ENCODE data around the gene SMIM13.

SMIM13 gene

DNA sequence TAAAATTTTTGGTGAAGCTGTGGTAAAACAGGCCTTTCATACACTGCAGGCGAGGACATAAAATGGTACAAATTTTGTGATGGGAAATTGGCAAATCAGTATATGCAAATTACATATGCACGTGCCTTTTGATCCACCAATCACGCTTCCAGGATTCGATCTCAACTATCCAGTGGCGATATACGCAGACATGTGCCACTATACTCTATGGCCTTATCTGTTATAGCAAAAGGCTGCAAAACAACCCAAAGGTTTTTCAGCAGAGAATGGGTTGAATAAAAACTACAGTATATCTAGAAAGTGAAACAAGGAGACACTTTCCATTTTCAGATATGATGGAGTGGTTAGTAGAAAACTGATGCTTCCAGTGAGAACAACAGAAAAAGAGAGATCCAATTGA lies 59.8 kb downstream of the SMIM13 start:
- no peak for DNase-seq (ENCODE audit: low read depth in 2 of 2)

DNA sequence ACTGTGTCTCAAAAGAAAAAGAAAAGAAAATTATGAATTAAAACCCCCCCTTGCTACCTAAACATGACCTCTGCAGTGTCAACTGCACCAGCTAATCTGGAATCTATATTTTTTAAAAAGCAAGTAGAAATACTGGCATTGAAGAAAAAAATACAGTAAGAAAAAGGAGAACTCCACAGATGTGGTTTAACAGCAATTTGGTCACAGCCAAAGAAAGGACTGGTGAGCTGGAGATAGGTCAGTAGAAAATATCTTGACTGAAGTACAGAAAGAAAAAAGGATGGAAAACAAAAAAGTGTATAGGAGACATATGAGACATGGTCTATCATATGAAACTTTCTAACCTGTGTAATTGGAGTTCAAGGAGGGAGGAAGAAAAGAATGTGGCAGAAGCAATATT lies 62.0 kb downstream of the SMIM13 start:
- no peak for DNase-seq (ENCODE audit: low read depth in 2 of 2)

DNA sequence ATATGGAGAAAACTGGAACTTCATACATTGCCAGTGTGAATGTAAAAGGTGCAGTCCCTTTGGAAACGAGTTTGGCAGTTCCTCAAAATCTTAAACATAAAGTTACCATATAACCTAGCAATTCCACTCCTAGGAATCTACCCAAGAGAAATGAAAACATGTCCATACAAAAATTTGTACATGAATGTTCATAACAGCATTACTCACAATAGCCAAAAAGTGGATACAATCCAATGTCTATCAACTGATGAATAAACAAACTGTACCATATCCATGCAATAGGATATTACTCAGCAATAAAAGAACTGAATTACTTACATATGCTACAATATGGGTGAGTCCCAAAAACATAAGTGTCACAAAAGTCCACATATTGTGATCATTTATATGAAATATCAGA lies 66.6 kb downstream of the SMIM13 start:
- no peak for DNase-seq (ENCODE audit: low read depth in 2 of 2)

DNA sequence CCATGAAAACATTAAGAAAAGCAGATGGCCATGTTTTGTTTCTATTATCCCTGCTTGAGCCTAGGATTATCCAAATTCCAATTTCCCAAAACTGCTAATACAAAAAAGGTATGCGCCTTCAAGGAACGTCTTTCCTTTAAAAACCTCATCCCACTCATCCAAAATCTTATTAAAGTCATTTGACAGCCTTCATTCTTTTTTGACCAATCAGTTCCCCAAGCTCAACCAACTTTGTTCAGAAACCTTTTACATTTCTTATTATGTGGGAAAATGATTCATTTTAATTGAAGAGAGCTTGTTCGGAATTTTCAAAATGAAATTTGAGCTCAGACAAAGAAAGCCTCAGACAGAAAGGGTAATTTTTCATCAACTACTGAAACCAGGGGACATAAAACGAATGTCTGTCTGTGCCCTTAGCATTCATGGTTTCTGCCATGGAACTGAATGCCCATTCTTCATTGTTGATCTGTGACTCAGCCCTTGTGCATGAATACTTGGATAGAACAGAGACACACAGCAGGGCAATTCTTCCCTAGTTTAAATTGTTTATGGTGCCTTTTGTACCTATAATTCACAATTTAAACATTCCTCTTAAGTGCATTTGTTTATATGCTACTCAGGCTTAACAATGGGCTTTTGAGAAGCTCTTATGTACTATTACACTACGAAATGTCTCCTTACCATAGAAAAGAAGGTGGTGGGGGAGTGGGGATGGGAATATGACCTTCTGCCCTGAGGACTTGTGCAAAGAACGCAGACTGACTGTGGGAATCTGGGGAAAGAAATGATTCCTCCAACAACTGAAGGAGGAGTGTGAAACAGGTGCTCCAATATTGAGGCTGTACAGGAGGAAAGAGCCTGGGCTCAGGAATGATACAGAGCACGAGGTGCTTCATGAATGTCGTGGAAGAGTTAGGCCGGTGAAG lies 67.7 kb downstream of the SMIM13 start:
- no peak for DNase-seq (ENCODE audit: low read depth in 2 of 2)

DNA sequence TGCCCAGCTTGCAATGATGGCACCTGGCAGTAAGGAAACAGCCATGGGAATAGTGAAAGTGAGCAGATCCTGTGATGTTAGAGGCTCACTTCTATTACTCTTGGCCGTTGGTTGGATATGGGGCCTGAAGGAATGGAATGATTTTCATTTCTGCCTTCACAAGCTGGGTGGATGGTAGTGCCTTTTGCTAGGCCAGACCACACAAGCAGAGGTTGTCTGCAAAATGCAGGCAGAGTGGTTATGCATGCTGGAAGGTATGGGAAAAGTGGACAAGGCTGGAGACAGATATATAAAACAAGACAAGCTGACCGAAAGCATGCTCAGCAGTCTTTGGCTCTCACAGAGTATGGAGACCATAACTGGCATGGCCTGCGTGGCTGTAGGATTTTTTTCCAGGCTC lies 68.6 kb downstream of the SMIM13 start:
- no peak for DNase-seq (ENCODE audit: low read depth in 2 of 2)

DNA sequence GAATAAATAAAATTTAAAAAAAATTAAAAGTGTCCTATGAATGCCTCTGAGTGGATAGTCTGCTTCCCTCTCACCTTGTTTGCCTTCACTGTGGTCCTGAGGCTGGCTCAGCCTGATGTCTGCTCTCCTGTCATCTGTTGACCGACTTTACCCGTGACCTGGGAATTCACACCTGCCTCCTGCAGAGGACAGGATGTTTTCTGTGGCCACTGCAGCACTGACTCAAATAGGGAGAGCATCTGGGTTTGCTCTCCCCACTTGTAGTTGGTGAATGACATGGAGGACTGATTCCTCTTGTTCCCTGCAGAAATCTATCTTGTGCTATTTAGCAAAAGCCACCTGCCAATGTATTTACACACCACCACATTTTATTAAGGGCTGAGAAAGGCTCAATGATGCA lies 70.3 kb downstream of the SMIM13 start:
- DNase-seq (ENCODE audit: low read depth in 2 of 2) = no peak

DNA sequence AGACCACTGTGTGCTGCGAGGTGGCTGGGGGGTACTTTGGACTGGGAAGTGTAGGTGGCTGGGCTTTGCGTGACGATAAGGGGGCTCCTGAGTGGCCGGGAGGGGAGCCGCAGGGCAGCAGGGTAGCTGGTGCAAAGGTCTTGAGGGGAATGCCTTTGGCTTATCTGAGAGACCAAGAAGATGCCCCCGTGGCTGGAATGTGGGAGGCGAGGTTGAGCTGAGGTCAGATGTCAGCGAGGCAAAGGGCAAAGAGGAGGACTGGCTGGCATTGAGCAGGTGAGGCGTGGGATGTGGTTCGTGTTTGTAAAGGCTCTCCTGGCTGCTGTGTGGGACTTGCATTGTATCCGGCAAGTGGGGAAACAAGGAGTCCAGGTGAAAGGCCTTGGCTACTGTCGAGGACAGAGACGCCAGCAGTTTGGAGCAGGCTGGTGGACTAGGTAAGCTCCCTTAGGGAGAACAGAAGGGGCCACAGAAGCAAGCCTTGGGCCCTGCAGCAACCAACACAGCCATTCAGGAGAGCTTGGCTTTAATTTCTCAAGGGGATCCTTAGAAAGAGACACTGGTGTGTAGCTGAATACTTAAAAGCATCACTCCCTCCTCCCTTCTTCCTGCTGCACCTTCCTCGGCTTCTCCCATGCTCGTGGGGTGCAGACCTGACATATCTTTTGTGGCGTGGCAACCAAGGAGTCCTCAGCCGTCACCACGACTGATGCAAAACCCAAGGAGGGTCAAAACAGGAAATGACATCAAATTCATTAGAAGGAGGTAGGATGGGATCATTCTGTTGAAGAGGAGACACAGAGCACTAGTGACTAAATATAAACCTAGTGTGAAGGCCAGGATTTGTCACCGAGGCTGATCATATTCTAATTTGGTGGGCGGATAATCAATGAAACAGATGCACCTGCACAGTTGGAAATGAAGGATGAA lies 71.3 kb downstream of the SMIM13 start:
- DNase-seq (ENCODE audit: low read depth in 2 of 2) = no peak

DNA sequence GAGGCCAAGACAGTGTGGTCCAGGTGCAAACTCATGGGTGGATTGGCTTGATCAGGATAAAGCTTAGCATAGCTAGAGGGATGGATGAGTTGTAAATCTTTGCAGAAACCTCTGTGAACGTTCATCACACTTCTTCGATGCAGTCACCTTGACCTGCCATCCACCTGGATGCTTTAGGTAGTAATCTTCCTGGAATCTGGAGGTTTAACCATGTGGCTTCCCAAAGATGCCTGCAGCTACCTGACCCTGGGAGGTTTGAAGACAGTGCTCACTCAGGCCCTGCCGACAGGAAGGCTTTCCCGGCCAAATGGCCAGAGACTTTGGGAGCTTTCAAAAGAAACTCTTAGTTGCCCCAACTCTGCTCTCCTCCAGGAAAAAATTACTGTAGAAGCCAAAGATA lies 73.3 kb downstream of the SMIM13 start:
- no peak for DNase-seq (ENCODE audit: low read depth in 2 of 2)

DNA sequence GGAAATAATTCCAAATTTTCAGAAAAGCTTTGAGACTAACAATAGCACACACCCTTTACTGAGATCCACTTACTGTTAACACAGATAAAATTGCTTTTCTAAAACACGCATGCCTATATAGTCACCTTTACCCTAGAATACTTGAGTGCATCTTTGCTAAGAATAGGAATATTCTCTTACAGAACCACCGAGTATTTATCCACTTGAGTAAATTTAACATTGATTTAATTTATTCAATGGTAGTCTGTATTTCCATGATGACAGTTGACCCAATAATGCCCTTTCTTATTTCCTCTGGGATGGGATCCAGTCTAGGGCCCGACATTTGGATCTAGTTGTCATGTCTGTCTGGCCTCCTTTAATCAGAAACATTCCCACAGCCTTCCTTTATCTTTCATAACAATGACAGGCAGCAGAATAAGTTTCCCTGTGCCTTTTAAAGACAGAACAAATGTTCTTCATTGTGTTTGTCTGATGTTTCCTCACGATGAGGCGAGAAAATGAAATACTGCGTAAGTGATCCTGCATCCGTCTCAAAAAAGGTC lies 74.5 kb downstream of the SMIM13 start:
- no peak for DNase-seq (ENCODE audit: low read depth in 2 of 2)

DNA sequence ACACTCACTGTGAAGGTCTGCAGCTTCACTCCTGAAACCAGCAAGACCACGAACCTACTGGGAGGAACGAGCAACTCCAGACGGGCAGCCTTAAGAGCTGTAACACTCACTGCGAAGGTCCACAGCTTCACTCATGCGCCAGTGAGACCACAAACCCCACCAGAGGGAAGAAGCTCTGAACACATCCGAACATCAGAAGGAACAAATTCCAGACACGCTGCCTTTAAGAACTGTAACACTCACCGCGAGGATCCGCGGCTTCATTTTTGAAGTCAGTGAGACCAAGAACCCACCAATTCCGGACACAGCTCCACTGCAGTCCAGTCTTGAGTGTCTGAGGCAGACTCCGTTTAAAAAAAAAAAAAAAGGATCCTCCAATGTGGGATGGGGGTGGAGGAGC lies 78.3 kb downstream of the SMIM13 start:
- no peak for DNase-seq (ENCODE audit: low read depth in 2 of 2)

DNA sequence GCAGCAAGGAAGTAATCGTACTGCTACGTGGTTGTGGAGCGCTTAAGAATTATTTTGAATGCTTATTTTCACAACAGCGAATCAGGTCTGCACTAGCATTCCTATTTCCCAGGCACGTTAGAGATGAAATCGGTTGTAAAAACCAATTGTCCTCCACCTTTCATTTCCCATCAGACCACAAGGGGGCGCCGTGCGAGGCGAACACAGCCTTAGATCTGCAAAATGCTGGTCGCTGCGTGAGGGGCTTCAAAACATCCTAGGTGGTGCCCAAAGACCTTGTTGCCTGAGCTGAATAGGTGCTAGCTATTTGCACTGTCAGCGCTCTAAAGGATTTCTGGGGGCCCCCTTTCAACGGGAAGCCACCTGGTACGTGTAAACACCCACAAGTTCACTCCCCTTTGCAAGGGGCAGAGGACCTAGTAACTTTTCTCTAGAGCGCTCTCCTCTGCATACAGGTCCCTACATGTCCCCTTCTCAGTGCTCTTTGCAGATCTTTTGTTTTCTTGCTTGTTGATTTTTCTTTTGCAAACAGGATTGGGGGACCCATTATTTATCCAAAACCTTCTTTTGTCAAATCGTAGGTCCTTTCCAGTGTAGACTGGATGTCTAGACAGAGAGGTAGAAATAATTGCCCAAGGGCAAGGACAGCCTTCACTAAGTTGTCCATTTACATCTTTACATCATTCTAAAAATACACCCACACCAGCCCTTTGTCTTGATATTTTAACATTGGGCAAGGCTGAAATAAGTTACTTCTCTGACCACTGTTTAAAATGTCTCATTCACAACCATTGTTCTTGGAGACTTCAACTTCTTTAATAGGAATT lies 79.1 kb downstream of the SMIM13 start:
- peak; percentile 39 to 50 for DNase-seq (ENCODE audit: low read depth in 2 of 2)

DNA sequence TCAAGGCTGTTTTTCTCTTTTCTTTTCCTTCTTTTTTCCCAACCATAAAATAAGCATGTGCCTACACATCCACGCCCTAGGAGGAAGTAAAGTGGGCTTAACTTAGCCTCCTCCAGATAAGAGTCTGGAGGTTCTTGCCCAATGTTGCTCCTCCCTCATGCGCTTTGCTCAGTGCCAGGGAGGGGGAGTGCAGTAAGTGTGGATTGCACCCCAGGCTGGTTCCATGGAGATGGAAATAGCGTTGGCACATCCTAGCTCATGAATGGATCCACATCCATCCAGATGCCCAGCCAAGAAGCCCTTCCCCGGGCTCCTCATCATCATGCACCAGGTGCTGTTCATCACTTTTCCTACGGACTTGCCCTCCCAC lies 80.6 kb downstream of the SMIM13 start:
- no peak for DNase-seq (ENCODE audit: low read depth in 2 of 2)

DNA sequence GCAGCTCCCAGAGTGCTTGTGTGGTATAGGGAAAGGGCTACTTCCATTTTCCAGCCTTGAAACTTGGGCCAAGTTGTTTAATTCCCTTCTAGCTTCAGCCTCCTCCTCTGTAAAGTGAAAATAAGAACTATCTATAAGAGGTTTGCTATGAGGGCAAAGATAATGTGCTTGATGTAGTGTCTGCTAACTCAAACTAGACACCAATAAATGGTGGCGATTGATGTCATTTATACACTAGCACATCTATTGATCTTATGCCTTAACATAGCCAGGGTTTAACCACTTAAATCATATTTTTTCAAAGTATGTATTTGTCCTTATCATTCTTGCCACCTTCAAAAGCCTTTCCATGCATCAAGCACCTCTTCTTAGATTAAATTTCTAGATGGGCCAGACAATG lies 83.6 kb downstream of the SMIM13 start:
- no peak for DNase-seq (ENCODE audit: low read depth in 2 of 2)

DNA sequence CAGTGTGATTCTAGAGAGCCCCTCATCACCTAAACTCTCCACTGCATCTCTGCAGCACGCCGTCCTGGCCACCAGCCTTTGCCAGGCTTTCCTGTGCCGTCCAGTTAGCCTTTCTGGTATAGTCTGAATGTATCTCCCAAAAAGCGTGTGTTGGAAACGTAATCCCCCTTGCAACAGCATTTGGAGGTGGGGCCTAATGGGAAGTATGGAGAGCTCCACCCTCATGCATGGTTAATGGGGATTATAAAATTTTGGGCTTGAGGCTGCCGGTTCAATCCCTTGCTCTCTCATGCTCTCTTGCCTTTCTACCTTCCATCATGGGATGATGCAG lies 85.4 kb downstream of the SMIM13 start:
- no peak for DNase-seq (ENCODE audit: low read depth in 2 of 2)

DNA sequence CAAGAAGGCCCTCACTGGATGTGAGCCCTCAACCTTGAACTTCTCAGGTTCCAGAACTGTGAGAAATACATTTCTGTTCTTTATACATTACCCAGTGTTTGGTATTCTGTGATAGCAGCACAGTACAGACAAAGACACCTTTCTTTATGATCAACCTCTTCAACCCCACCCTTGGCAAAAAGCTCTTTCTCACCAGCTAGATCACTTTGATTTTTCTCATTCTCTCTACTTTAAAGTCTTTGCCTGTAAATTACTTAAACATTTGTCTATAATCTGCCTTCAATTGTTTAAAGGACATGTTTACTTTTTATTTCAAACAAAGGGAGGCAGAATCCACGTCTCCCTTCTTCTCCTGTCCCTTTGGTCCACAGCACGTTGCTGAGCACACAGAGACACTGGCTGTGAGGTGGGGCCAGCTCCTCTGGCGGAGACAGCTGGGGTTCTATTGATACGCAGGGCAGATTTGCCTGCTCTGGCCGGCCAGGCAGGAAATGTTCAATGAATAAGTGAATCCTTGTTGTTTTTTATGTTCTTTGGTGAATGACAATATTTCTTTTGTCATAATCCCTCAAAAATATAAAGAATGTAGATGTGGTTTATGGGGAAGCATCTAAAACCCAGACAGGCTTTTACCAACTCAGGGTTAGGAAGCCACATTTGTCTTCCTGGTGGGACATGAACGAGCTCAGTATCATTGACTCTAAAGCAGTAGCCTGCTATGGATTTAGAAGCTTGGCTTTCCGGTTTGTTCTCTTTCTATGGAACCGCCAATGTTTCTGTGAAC lies 86.0 kb downstream of the SMIM13 start:
- no peak for DNase-seq (ENCODE audit: low read depth in 2 of 2)

DNA sequence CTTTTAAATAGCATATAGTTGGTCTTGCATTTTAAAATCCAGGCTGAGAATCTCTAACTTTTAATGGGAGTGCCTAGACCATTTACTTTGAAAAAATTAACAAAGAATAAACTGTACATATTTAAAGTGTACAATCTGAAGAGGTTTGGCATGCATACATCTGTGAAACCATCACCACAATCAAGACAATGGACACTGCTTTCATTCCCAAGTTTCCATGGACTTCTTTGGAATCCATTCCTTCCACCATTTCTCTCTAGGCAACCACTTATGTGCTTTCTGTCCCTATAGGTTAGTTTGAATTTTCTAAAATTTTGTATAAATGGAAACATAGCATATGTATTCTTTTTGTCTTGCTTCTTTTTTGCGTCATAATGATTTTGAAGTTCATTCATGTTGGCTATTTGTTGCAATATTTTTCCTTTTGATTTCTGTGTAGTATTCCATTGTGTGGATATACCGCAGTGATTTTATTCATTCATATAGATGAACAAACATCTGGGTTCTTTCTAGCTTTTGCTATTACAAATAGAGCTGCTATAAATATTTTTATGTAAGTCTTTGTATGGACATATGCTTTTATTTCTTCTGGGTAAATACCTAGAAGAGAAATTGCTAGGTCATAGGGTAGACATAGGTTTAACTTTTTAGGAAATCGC lies 88.0 kb downstream of the SMIM13 start:
- DNase-seq (ENCODE audit: low read depth in 2 of 2) = no peak

DNA sequence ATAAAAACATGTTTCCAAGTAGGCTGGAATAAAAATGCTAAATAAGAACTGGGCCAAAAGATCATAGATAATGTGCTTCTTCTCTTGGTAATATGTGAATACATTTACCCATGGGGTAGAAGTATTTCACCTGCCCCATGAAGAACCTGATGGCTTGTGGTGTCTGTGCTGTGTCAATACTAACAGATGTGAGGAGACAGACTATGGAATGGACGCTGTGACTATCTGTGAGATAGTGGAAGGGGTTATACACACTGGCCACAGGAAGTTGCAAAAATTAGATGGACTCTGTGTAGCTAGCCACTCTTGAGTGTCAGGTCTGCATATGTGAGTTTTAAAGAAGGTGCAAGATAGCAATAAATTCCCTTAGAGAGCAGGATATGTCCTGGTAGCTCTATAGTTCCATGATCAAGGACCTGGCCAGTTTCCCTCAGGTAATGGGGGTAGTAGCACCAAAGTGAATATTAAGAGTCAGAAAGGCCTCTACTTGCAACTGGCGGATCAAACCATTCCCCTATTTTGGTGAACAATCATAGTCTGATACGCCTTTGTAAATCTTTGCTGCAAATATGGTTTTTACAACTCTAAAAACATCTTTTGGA lies 90.2 kb downstream of the SMIM13 start:
- no peak for DNase-seq (ENCODE audit: low read depth in 2 of 2)

DNA sequence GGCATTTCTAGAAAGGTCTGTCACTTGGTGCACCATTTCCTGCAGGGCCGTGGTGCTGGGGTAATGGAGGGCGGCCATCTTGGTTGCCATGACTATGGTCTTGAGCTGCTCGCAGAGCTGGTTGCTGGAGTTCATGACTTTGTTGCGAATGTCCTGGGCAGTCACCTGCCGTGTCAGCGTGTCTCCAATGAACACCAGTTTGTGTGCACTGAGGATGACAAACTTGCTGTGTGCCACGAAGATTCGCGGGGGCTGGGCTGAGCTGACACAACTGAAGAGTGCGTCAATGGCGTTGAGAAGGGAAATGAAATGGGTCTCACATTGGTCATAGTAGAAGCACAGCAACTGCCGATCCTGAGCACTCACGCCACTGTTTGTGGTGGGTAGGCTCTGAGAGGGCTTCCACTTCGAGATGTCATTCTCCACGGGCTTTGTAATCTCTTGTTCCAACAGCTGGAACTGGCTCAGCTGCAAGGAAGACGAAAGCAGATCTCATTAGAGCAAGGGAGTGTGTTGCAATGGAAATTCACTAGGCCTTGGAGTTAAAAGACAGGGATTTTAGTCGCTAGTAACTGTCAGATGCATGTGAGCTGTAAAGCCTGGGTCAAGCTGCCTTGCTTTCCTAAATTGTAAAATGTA lies 91.7 kb downstream of the SMIM13 start:
- DNase-seq (ENCODE audit: low read depth in 2 of 2) = no peak

DNA sequence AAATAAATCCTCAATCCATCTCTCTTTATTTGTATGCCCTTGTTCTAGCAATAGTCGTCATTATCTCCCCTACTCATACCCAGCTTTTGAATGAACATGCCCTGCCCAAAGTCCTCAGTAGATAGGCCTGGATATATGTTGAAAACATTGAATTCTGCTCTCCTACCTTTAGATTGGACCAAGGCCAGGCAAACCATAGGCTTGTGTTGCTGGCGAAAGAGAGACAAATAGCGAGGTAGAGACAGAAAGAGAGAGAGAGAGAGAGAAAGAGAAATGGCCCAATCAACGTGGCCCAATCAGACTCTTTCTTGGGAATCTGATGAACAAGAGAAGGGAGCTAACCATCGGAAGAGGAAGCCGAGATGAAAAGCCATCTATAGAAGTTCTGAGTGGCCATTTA lies 93.7 kb downstream of the SMIM13 start:
- DNase-seq (ENCODE audit: low read depth in 2 of 2) = no peak

Measured in stimulated activated CD8-positive, alpha-beta memory T cell treated with anti-CD3 and anti-CD28 coated beads, Interleukin-15, amount 100 ng/mL, for 48 hours (primary cell).